Ovary (tissue), 3 donors: Measurements from ENCODE around the gene FOXG1.

Experiments used
- EP300 ChIP-seq: sonication (generic); formaldehyde crosslinking; IDR thresholded peaks from one replicate; pipeline ENCODE4 v1.6.1; 2017; ENCODE audit warnings: antibody characterized with exemption
- POLR2A ChIP-seq: fragments of 450-650 bp; IDR thresholded peaks from one replicate; pipeline ENCODE4 v1.6.1; 2017; ENCODE audit warnings: antibody characterized with exemption, mild to moderate bottlenecking, moderate library complexity
- TF ChIP-seq, protein P1 (sequence below), 3 donors: fragments of 450-650 bp in 2 of 3; fragments of 200-600 bp in 1 of 3; IDR thresholded peaks; one replicate each; pipeline versions ENCODE4 v1.5.1 to v1.8.0; 2016 to 2022; ENCODE audit warnings: antibody characterized with exemption in 3 of 3, mild to moderate bottlenecking in 1 of 3
- donor health status: DM: no; HTN: no; CAD: no.

DNA sequence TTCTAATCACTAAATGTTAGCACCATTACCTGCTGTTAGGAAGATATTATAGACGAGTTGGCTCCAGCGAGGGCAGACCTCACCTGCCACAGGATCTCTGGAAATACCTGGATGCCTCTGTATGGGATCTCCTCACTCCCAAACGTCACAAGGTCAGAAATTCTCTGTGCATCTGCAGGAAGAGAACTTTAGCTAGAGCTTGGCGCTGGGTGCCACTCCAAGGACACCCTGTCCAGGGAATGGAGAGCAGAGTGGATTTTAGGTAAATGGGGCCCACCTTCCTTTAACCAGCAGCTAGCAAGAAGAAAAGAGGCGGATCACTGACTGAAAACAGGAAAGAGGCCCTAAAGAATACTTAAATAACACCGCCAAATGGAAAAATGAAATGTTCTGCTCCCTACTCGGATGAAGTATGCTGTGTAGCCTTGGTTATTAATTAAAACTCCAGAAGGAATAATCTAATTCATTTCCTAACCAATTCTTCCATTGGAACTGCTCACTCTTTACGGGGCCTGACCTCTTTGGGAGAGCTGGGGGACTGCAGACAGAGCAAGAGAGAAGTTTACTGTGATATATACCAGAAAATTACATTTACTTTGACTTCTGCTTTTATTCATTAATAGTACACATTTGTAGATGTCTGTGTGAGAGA lies 4.2 kb upstream of the FOXG1 start:
- TF ChIP-seq POLR2A: no peak
- TF ChIP-seq EP300: no peak
- TF ChIP-seq, protein P1, sequence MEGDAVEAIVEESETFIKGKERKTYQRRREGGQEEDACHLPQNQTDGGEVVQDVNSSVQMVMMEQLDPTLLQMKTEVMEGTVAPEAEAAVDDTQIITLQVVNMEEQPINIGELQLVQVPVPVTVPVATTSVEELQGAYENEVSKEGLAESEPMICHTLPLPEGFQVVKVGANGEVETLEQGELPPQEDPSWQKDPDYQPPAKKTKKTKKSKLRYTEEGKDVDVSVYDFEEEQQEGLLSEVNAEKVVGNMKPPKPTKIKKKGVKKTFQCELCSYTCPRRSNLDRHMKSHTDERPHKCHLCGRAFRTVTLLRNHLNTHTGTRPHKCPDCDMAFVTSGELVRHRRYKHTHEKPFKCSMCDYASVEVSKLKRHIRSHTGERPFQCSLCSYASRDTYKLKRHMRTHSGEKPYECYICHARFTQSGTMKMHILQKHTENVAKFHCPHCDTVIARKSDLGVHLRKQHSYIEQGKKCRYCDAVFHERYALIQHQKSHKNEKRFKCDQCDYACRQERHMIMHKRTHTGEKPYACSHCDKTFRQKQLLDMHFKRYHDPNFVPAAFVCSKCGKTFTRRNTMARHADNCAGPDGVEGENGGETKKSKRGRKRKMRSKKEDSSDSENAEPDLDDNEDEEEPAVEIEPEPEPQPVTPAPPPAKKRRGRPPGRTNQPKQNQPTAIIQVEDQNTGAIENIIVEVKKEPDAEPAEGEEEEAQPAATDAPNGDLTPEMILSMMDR (IDR thresholded peaks at IDR 0.05): no peak
